K562 (cell line): Measurements from ENCODE around the gene KMT5C. TPM values are rescaled to one million over a fixed set of nuclear protein-coding genes. Genes with fewer than 3 reads are reported as not detected.

ENCODE experiments used
- CBX3 ChIP-seq, 2 experiments: IDR thresholded peaks; 1 replicate in 1 of 2; 2 replicates in 1 of 2; pipeline ENCODE4 v1.6.1; 2012; ENCODE audit warnings: inconsistent platforms in 2 of 2, low read length in 2 of 2, borderline replicate concordance in 1 of 2, control low read depth in 1 of 2
- COPS2 ChIP-seq: fragments of 450-650 bp; conservative IDR thresholded peaks from 2 replicates; pipeline ENCODE4 v1.6.1; 2016; ENCODE audit warnings: mild to moderate bottlenecking, moderate library complexity
- GTF2A2 ChIP-seq: IDR thresholded peaks from 2 replicates; pipeline ENCODE4 v1.6.1; 2016; ENCODE audit warnings: mild to moderate bottlenecking, missing genetic modification characterization, missing compliant biosample characterization
- HEY1 ChIP-seq: fragments of 250-450 bp; sonication (Bioruptor Pico); IDR thresholded peaks from 2 replicates; pipeline ENCODE4 v1.5.0; 2020; ENCODE audit warnings: mild to moderate bottlenecking, moderate library complexity, borderline replicate concordance
- HSF4 ChIP-seq: fragments of 250-450 bp; sonication (Bioruptor Pico); IDR thresholded peaks from 2 replicates; pipeline ENCODE4 v2.1.2; 2022; ENCODE audit warnings: mild to moderate bottlenecking, moderate library complexity, borderline replicate concordance
- JUN ChIP-seq, 2 experiments: sonication (generic) in 1 of 2; formaldehyde crosslinking in 1 of 2; IDR thresholded peaks; 2 replicates each; pipeline versions ENCODE4 v1.6.1 to v1.8.0; 2012 to 2022; ENCODE audit warnings: borderline replicate concordance in 2 of 2, mild to moderate bottlenecking in 2 of 2, improper control_type of control experiment in 1 of 2, low read depth in 1 of 2, low read length in 1 of 2, missing genetic modification reagents in 1 of 2
- MAFG ChIP-seq: fragments of 450-650 bp; conservative IDR thresholded peaks from 2 replicates; pipeline ENCODE4 v1.6.1; 2016; ENCODE audit warnings: missing genetic modification characterization, missing compliant biosample characterization
- POLR2G ChIP-seq: fragments of 200-400 bp; formaldehyde crosslinking; IDR thresholded peaks from 2 replicates; pipeline ENCODE4 v1.6.1; 2017; ENCODE audit warnings: low read depth, mild to moderate bottlenecking, antibody characterized with exemption, low read length, moderate library complexity
- POU5F1 ChIP-seq: fragments of 150-350 bp; IDR thresholded peaks from 2 replicates; pipeline ENCODE4 v1.6.1; 2014; ENCODE audit warnings: borderline replicate concordance, low read length, low read depth, mild to moderate bottlenecking; ENCODE audit not compliant: partially characterized antibody
- RNF2 ChIP-seq: sonication (generic); IDR thresholded peaks from 2 replicates; pipeline ENCODE4 v1.6.1; 2016
- SIX5 ChIP-seq, 2 experiments: IDR thresholded peaks; 2 replicates each; pipeline ENCODE4 v1.6.1; 2011; ENCODE audit warnings: low read length in 2 of 2, borderline replicate concordance in 1 of 2, low read depth in 1 of 2, mild to moderate bottlenecking in 1 of 2, moderate library complexity in 1 of 2; ENCODE audit not compliant: insufficient read depth in 1 of 2
- SRSF9 ChIP-seq: fragments of 200-400 bp; formaldehyde crosslinking; IDR thresholded peaks from 2 replicates; pipeline ENCODE4 v1.6.1; 2017; ENCODE audit warnings: low read depth, low read length, borderline replicate concordance
- TEAD4 ChIP-seq, 2 experiments: sonication (generic) in 1 of 2; formaldehyde crosslinking in 1 of 2; IDR thresholded peaks; 2 replicates each; pipeline versions ENCODE4 v1.6.1 to v1.8.0; 2012 to 2022; ENCODE audit warnings: borderline replicate concordance in 1 of 2, inconsistent platforms in 1 of 2, low read length in 1 of 2, mild to moderate bottlenecking in 1 of 2, missing genetic modification reagents in 1 of 2
- TFAP4 ChIP-seq: sonication (generic); formaldehyde crosslinking; IDR thresholded peaks from 2 replicates; pipeline ENCODE4 v1.8.0; 2022; ENCODE audit warnings: missing genetic modification reagents, mild to moderate bottlenecking, moderate library complexity, borderline replicate concordance
- ZBED1 ChIP-seq: IDR thresholded peaks from 2 replicates; pipeline ENCODE4 v1.6.1; 2014
- ZBTB2 ChIP-seq: fragments of 450-650 bp; IDR thresholded peaks from 2 replicates; pipeline ENCODE4 v1.6.1; 2016; ENCODE audit warnings: antibody characterized with exemption
- ZNF41 ChIP-seq: fragments of 250-450 bp; sonication (Bioruptor Pico); conservative IDR thresholded peaks from 2 replicates; pipeline ENCODE4 v1.4.0; 2020; ENCODE audit warnings: mild to moderate bottlenecking
- ZNF436 ChIP-seq: fragments of 250-450, 450-650 bp; sonication (Bioruptor Pico); formaldehyde crosslinking; IDR thresholded peaks from 2 replicates; pipeline ENCODE4 v1.7.0; 2020; ENCODE audit warnings: mild to moderate bottlenecking
- ZNF507 ChIP-seq: conservative IDR thresholded peaks from 2 replicates; pipeline ENCODE4 v1.6.1; 2017; ENCODE audit warnings: missing genetic modification characterization, missing compliant biosample characterization
- ZNF785 ChIP-seq: fragments of 250-450 bp; sonication (Bioruptor Pico); IDR thresholded peaks from 2 replicates; pipeline ENCODE4 v1.4.0; 2020; ENCODE audit warnings: mild to moderate bottlenecking
- polyA plus RNA-seq, 8 experiments: library from polyadenylated mRNA; depleted of rRNA in 4 of 8; stranded (reverse) in 5 of 8; unstranded in 3 of 8; fragments of >200 nt; fragmentation: Nextera tagmentation in 2 of 8; fragmentation: Illumina TruSeq in 1 of 8; extraction: Ambion mirVana in 2 of 8; extraction: Trizol in 1 of 8; gene quantifications; 2 replicates each; pipeline versions ENCODE4 v1.2.1 to v1.2.3, GENCODE V29; 2011 to 2014; ENCODE audit warnings: inconsistent platforms in 1 of 8, missing spikeins in 1 of 8
- total RNA-seq, 7 experiments: library from RNA; depleted of rRNA in 6 of 7; stranded (reverse); fragments of >200 nt in 6 of 7; fragmentation: Illumina TruSeq in 2 of 7; extraction: Trizol in 2 of 7; gene quantifications; 2 replicates each; pipeline versions ENCODE4 v1.2.1 to v1.2.3, GENCODE V29; 2011 to 2021; ENCODE audit warnings: low replicate concordance in 1 of 7
- TF ChIP-seq, protein P1 (sequence below): fragments of 250-450 bp; sonication (Bioruptor Pico); IDR thresholded peaks from 2 replicates; pipeline ENCODE4 v1.4.0; 2020; ENCODE audit warnings: mild to moderate bottlenecking, moderate library complexity

The KMT5C gene
- total and polyA plus RNA-seq, 9 of the 15 experiments (the other 6 are each of a cell fraction or from before 2014, with no cell fraction given) = 0.15 to 53.5 (median 16.6) TPM

- TF ChIP-seq, protein P1, sequence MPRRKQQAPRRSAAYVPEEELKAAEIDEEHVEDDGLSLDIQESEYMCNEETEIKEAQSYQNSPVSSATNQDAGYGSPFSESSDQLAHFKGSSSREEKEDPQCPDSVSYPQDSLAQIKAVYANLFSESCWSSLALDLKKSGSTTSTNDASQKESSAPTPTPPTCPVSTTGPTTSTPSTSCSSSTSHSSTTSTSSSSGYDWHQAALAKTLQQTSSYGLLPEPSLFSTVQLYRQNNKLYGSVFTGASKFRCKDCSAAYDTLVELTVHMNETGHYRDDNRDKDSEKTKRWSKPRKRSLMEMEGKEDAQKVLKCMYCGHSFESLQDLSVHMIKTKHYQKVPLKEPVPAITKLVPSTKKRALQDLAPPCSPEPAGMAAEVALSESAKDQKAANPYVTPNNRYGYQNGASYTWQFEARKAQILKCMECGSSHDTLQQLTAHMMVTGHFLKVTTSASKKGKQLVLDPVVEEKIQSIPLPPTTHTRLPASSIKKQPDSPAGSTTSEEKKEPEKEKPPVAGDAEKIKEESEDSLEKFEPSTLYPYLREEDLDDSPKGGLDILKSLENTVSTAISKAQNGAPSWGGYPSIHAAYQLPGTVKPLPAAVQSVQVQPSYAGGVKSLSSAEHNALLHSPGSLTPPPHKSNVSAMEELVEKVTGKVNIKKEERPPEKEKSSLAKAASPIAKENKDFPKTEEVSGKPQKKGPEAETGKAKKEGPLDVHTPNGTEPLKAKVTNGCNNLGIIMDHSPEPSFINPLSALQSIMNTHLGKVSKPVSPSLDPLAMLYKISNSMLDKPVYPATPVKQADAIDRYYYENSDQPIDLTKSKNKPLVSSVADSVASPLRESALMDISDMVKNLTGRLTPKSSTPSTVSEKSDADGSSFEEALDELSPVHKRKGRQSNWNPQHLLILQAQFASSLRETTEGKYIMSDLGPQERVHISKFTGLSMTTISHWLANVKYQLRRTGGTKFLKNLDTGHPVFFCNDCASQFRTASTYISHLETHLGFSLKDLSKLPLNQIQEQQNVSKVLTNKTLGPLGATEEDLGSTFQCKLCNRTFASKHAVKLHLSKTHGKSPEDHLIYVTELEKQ (CRISPR knock-in tag) = no peak
- TF ChIP-seq SRSF9 = no peak
- no peak for TF ChIP-seq TEAD4 (IDR thresholded peaks at IDR 0.05; ENCODE audit: low read length)
- TF ChIP-seq TEAD4 (CRISPR knock-in tag; IDR thresholded peaks at IDR 0.05; ENCODE audit: borderline replicate concordance) = no peak
- TF ChIP-seq RNF2 = no peak
- TF ChIP-seq POLR2G = 0 out of 2 replicates have a peak, but pooled peaks have one; percentile 38
- no peak for TF ChIP-seq POU5F1
- TF ChIP-seq COPS2 = no peak
- TF ChIP-seq ZBTB2 = no peak
- TF ChIP-seq ZNF41 (CRISPR knock-in tag) = no peak
- TF ChIP-seq MAFG (tag) = no peak
- no peak for TF ChIP-seq ZNF507 (tag)
- no peak for TF ChIP-seq ZBED1
- TF ChIP-seq TFAP4 (CRISPR knock-in tag) = 0 out of 2 replicates have a peak, but pooled peaks have one; percentile 9
- no peak for TF ChIP-seq JUN (IDR thresholded peaks at IDR 0.05; ENCODE audit: borderline replicate concordance, low read depth, low read length)
- TF ChIP-seq JUN (CRISPR knock-in tag; IDR thresholded peaks at IDR 0.05; ENCODE audit: borderline replicate concordance) = no peak
- TF ChIP-seq CBX3 (IDR thresholded peaks at IDR 0.05; ENCODE audit: borderline replicate concordance in 1 of 2, low read length in 2 of 2) = no peak
- no peak for TF ChIP-seq HSF4 (CRISPR knock-in tag)
- no peak for TF ChIP-seq ZNF436 (CRISPR knock-in tag)
- peak in 1 of 2 experiments; percentile 31; a peak in 1 of 4 replicates for TF ChIP-seq SIX5 (IDR thresholded peaks at IDR 0.05; ENCODE audit: borderline replicate concordance in 1 of 2, insufficient read depth in 1 of 2, low read depth in 1 of 2, low read length in 2 of 2)
- TF ChIP-seq GTF2A2 (tag) = no peak
- TF ChIP-seq ZNF785 = no peak
- no peak for TF ChIP-seq HEY1 (CRISPR knock-in tag)
Measured at GRCh38 chr19:55305983-55306562, 33.6 kb upstream of the KMT5C start (continued).
